ENCODE data around the gene ACAP3.

Gene ACAP3

DNA sequence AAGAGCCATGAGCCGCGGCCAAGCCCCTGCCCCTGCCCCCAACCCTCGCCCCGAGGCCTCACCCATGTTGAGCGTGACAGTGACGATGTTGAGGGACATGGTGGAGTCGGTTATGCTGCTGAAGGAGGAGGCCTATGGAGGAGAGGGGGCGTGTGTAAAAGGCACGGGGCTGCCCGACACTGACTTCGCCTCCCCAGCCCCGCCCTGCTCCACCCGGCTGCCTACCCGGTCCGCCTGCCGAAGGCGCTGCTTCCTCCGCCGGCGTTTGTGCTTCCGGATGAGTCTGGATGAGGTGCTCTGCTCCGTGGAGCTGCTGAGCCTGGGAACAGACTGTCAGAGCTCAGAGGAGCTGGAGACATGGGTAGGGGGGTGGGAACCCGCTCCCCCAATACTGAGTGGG is 32.5 kb upstream of the ACAP3 start:
- H3F3A ChIP-seq (ENCODE audit: low read depth): no peaks in the 10 kb centered on the region

DNA sequence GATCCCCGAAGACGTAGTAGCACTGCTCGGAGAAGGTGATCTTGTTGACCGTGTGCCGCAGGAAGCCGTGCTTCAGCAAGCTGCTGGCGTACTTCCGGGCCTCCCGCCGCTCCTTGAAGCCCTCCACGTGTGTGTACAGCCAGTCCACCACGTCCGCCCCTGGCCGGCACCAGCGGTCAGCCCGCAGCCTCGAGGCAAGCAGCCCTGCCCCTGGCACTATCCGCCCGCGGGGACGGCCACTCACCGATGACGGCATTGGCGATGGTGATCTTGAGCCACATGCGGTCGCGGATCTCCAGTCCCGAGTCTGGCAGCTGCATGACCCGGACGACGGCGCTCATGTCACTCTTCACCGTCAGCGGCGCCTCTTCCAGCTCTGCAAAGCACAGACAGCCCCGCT is 30.5 kb upstream of the ACAP3 start:
- H3K27me3 ChIP-seq (ENCODE audit: insufficient read depth, low read length, poor library complexity, severe bottlenecking): no peaks in the 10 kb centered on the region
- no peak overlapping the region for H3K4me2 ChIP-seq (ENCODE audit: low read depth, low read length, poor library complexity, severe bottlenecking)
- no peaks in the 10 kb centered on the region for H3F3A ChIP-seq (ENCODE audit: low read depth)
- H3K9me3 ChIP-seq (ENCODE audit: insufficient read depth, low read depth, low read length): no peaks in the 10 kb centered on the region
- H3K4me1 ChIP-seq (ENCODE audit: insufficient read depth, low read length, poor library complexity, severe bottlenecking): no peaks in the 10 kb centered on the region
- no peaks in the 10 kb centered on the region; the same call in 1 of the 2 replicates for H3K36me3 ChIP-seq (ENCODE audit: insufficient read depth, low read length)
- no peaks in the 10 kb centered on the region for H3K79me2 ChIP-seq (ENCODE audit: insufficient read depth, low read length)
- TF ChIP-seq, protein P1, sequence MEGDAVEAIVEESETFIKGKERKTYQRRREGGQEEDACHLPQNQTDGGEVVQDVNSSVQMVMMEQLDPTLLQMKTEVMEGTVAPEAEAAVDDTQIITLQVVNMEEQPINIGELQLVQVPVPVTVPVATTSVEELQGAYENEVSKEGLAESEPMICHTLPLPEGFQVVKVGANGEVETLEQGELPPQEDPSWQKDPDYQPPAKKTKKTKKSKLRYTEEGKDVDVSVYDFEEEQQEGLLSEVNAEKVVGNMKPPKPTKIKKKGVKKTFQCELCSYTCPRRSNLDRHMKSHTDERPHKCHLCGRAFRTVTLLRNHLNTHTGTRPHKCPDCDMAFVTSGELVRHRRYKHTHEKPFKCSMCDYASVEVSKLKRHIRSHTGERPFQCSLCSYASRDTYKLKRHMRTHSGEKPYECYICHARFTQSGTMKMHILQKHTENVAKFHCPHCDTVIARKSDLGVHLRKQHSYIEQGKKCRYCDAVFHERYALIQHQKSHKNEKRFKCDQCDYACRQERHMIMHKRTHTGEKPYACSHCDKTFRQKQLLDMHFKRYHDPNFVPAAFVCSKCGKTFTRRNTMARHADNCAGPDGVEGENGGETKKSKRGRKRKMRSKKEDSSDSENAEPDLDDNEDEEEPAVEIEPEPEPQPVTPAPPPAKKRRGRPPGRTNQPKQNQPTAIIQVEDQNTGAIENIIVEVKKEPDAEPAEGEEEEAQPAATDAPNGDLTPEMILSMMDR (conservative IDR thresholded peaks at IDR 0.05; ENCODE audit: low read length): no peak
- TF ChIP-seq EZH2phosphoT487 (IDR thresholded peaks at IDR 0.05; ENCODE audit: borderline replicate concordance): no peak
- no peaks in the 10 kb centered on the region for H3K9me2 ChIP-seq (replicated peaks; ENCODE audit: low read depth, low read length)
- H3K9ac ChIP-seq (ENCODE audit: low read depth, low read length, poor library complexity, severe bottlenecking): no peak overlapping the region
- no peak overlapping the region for H2AFZ ChIP-seq (ENCODE audit: low read length)
- no peak overlapping the region for H3K4me3 ChIP-seq (ENCODE audit: low read length, poor library complexity, severe bottlenecking)
- H4K20me1 ChIP-seq (ENCODE audit: insufficient read depth, low read length, poor library complexity, severe bottlenecking): no peaks in the 10 kb centered on the region

More for the DNA sequence above, 32.5 kb upstream of the ACAP3 start:
- no peak overlapping the region for H3K4me2 ChIP-seq (ENCODE audit: low read depth, low read length, poor library complexity, severe bottlenecking)
- no peaks in the 10 kb centered on the region for H3K79me2 ChIP-seq (ENCODE audit: insufficient read depth, low read length)
- H3K4me3 ChIP-seq (ENCODE audit: low read length, poor library complexity, severe bottlenecking): no peak overlapping the region
- H3K27me3 ChIP-seq (ENCODE audit: insufficient read depth, low read length, poor library complexity, severe bottlenecking): no peaks in the 10 kb centered on the region
- H3K4me1 ChIP-seq (ENCODE audit: insufficient read depth, low read length, poor library complexity, severe bottlenecking): no peaks in the 10 kb centered on the region
- no peaks in the 10 kb centered on the region for H3K9me2 ChIP-seq (replicated peaks; ENCODE audit: low read depth, low read length)
- no peak overlapping the region for H2AFZ ChIP-seq (ENCODE audit: low read length)
- H4K20me1 ChIP-seq (ENCODE audit: insufficient read depth, low read length, poor library complexity, severe bottlenecking): peaks cover 9% of the 10 kb centered on the region
- no peak for TF ChIP-seq EZH2phosphoT487 (IDR thresholded peaks at IDR 0.05; ENCODE audit: borderline replicate concordance)
- TF ChIP-seq, protein P1 (conservative IDR thresholded peaks at IDR 0.05; ENCODE audit: low read length): no peak
- no peak overlapping the region for H3K9ac ChIP-seq (ENCODE audit: low read depth, low read length, poor library complexity, severe bottlenecking)
- H3K36me3 ChIP-seq (ENCODE audit: insufficient read depth, low read length): no peaks in the 10 kb centered on the region; the same call in 1 of the 2 replicates
- no peaks in the 10 kb centered on the region for H3K9me3 ChIP-seq (ENCODE audit: insufficient read depth, low read depth, low read length)

DNA sequence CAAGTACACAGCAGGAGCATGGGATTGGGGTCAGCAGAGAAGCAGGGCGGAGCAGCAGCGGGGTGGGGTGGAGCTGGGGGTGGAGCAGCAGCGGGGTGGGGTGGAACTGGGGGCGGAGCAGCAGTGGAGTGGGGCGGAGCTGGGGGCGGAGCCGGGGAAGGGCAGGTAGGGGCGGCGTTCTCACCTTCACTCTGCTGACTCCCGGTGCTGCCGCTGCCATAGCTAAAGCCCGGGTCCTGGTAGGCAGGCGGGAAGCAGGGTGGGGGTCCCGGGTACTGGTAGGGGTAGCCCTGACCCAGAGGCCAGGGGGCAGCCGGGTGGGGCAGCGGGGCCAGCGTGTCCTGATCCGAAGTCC is 30.0 kb upstream of the ACAP3 start:
- Histone ChIP-seq H3K9me2 (replicated peaks; ENCODE audit: low read depth, low read length) (no peaks in the 10 kb centered on the region), H2AFZ (ENCODE audit: low read length) (no peak overlapping the region), H3K4me2 (ENCODE audit: low read depth, low read length, poor library complexity, severe bottlenecking) (no peak overlapping the region), H4K20me1 (ENCODE audit: insufficient read depth, low read length, poor library complexity, severe bottlenecking) (no peaks in the 10 kb centered on the region), H3K9me3 (ENCODE audit: insufficient read depth, low read depth, low read length) (no peaks in the 10 kb centered on the region), H3K36me3 (ENCODE audit: insufficient read depth, low read length) (no peaks in the 10 kb centered on the region; the same call in 1 of the 2 replicates), H3K9ac (ENCODE audit: low read depth, low read length, poor library complexity, severe bottlenecking) (no peak overlapping the region), H3K79me2 (ENCODE audit: insufficient read depth, low read length) (no peaks in the 10 kb centered on the region), H3K4me3 (ENCODE audit: low read length, poor library complexity, severe bottlenecking) (no peak overlapping the region), H3K4me1 (ENCODE audit: insufficient read depth, low read length, poor library complexity, severe bottlenecking) (no peaks in the 10 kb centered on the region), H3K27me3 (ENCODE audit: insufficient read depth, low read length, poor library complexity, severe bottlenecking) (no peaks in the 10 kb centered on the region), H3F3A (ENCODE audit: low read depth) (no peaks in the 10 kb centered on the region)
- TF ChIP-seq, protein P1 (conservative IDR thresholded peaks at IDR 0.05; ENCODE audit: low read length): no peak
- TF ChIP-seq EZH2phosphoT487 (IDR thresholded peaks at IDR 0.05; ENCODE audit: borderline replicate concordance): no peak

All from Loucy (cell line).